IMR-90 (cell line): ENCODE results near the gene POLR2J. TPM values are rescaled to one million over a fixed set of nuclear protein-coding genes. Genes with fewer than 3 reads are reported as not detected.

Experiments
- ATAC-seq: fragments of 200-7000 bp; cut with Tn5 transposase; 2 replicates; pipeline ENCODE4 v1.9.1; 2020; ENCODE audit warnings: low read depth, mild to moderate bottlenecking, moderate library complexity
- BruUV-seq: library from RNA; stranded (reverse); fragments of 400-500 nt; replicated peaks from 2 replicates; lab custom pipeline; 2021; lab: Mats Ljungman, UMichigan
- CTCF ChIA-PET: fragments of 300-600 bp; formaldehyde crosslinking; extraction: SDS; loops from one replicate; lab custom pipeline; 2021; ENCODE audit warnings: antibody characterized with exemption; lab: Yijun Ruan, JAX
- POLR2A ChIA-PET: fragments of 300-600 bp; sonication (Branson Sonifier 250); formaldehyde crosslinking; loops from one replicate; lab custom pipeline; 2022; ENCODE audit warnings: antibody characterized with exemption; ENCODE audit not compliant: unreplicated experiment; lab: Charles Lee
- DNase-seq: peaks from one replicate; pipeline ENCODE4 v3.0.0; 2013
- H2AFZ ChIP-seq: replicated peaks from 2 replicates; pipeline ENCODE3; 2013; ENCODE audit warnings: low read length, mild to moderate bottlenecking; ENCODE audit not compliant: poor library complexity
- H2AK5ac ChIP-seq: 2 replicates; pipeline ENCODE4 v1.6.1; 2013; ENCODE audit warnings: low read depth, low read length, inconsistent platforms
- H2AK9ac ChIP-seq: replicated peaks from 2 replicates; pipeline ENCODE3; 2013; ENCODE audit warnings: mild to moderate bottlenecking, low read depth, low read length, moderate library complexity; ENCODE audit not compliant: poor library complexity
- H2BK120ac ChIP-seq: 2 replicates; pipeline ENCODE4 v1.6.1; 2013; ENCODE audit warnings: low read depth, low read length, inconsistent platforms
- H2BK15ac ChIP-seq: 3 replicates; pipeline ENCODE4 v1.6.1; 2013; ENCODE audit warnings: low read depth, low read length, inconsistent platforms
- H2BK20ac ChIP-seq: 2 replicates; pipeline ENCODE4 v1.6.1; 2013; ENCODE audit warnings: low read depth, mild to moderate bottlenecking, inconsistent platforms, low read length, moderate library complexity
- H2BK5ac ChIP-seq: 2 replicates; pipeline ENCODE4 v1.6.1; 2013; ENCODE audit warnings: mild to moderate bottlenecking, low read depth, low read length, inconsistent platforms; ENCODE audit not compliant: poor library complexity, severe bottlenecking
- H3K14ac ChIP-seq: replicated peaks from 2 replicates; pipeline ENCODE4 v1.6.1; 2013; ENCODE audit warnings: low read depth, low read length, inconsistent platforms
- H3K18ac ChIP-seq: 2 replicates; pipeline ENCODE4 v1.6.1; 2013; ENCODE audit warnings: low read depth, low read length, control low read depth
- H3K23ac ChIP-seq: 2 replicates; pipeline ENCODE4 v1.6.1; 2013; ENCODE audit warnings: low read depth, low read length, inconsistent platforms
- H3K27ac ChIP-seq: 2 replicates; pipeline ENCODE4 v1.5.1; 2013; ENCODE audit warnings: mild to moderate bottlenecking, control low read depth, low read length; ENCODE audit not compliant: insufficient read depth
- H3K27me3 ChIP-seq: 2 replicates; pipeline ENCODE4 v1.6.1; 2013; ENCODE audit warnings: low read length; ENCODE audit not compliant: control insufficient read depth, insufficient read depth
- H3K36me3 ChIP-seq: 2 replicates; pipeline ENCODE4 v1.6.1; 2013; ENCODE audit warnings: low read length, mixed read lengths; ENCODE audit not compliant: control insufficient read depth, insufficient read depth
- H3K4ac ChIP-seq: 2 replicates; pipeline ENCODE4 v1.6.1; 2013; ENCODE audit warnings: low read depth, low read length, inconsistent platforms
- H3K4me1 ChIP-seq: 2 replicates; pipeline ENCODE4 v1.6.1; 2013; ENCODE audit warnings: low read length, mixed read lengths; ENCODE audit not compliant: control insufficient read depth, insufficient read depth
- H3K4me2 ChIP-seq: 2 replicates; pipeline ENCODE4 v1.6.1; 2013; ENCODE audit warnings: low read depth, mild to moderate bottlenecking, control low read depth, low read length, moderate library complexity
- H3K4me3 ChIP-seq: 2 replicates; pipeline ENCODE4 v1.5.1; 2013; ENCODE audit warnings: low read depth, mild to moderate bottlenecking, control low read depth, low read length, moderate library complexity; ENCODE audit not compliant: insufficient read depth
- H3K56ac ChIP-seq: 2 replicates; pipeline ENCODE4 v1.6.1; 2013; ENCODE audit warnings: low read length, inconsistent platforms; ENCODE audit not compliant: insufficient read depth; ENCODE audit errors: extremely low read depth
- H3K79me1 ChIP-seq, 2 experiments: 2 replicates each; pipeline ENCODE4 v1.6.1; 2013; ENCODE audit warnings: low read length in 2 of 2, inconsistent platforms in 1 of 2, low read depth in 1 of 2
- H3K9ac ChIP-seq: 2 replicates; pipeline ENCODE4 v1.6.1; 2013; ENCODE audit warnings: low read depth, low read length, control low read depth
- H3K9me1 ChIP-seq: 2 replicates; pipeline ENCODE4 v1.6.1; 2013; ENCODE audit warnings: low read length, inconsistent platforms; ENCODE audit not compliant: insufficient read depth
- H3K9me3 ChIP-seq: 2 replicates; pipeline ENCODE4 v1.6.1; 2013; ENCODE audit warnings: low read length; ENCODE audit not compliant: control insufficient read depth, insufficient read depth
- H4K20me1 ChIP-seq: 2 replicates; pipeline ENCODE4 v1.6.1; 2013; ENCODE audit warnings: low read length, inconsistent platforms; ENCODE audit not compliant: insufficient read depth
- H4K5ac ChIP-seq: 2 replicates; pipeline ENCODE4 v1.6.1; 2013; ENCODE audit warnings: mild to moderate bottlenecking, low read depth, low read length, control low read depth
- H4K8ac ChIP-seq, 2 experiments: 2 replicates each; pipeline ENCODE4 v1.6.1; 2013; ENCODE audit warnings: low read depth in 2 of 2, low read length in 2 of 2, control low read depth in 1 of 2, inconsistent platforms in 1 of 2
- H4K91ac ChIP-seq: 2 replicates; pipeline ENCODE4 v1.6.1; 2013; ENCODE audit warnings: low read depth, low read length, inconsistent platforms; ENCODE audit not compliant: insufficient read depth
- BHLHE40 ChIP-seq: fragments of 150-350 bp; IDR thresholded peaks from 2 replicates; pipeline ENCODE4 v1.6.1; 2016; ENCODE audit warnings: mild to moderate bottlenecking, low read depth, low read length
- CEBPB ChIP-seq: IDR thresholded peaks from 2 replicates; pipeline ENCODE4 v1.6.1; 2012; ENCODE audit warnings: low read depth, low read length, improper control_type of control experiment
- CHD1 ChIP-seq: IDR thresholded peaks from 2 replicates; pipeline ENCODE4 v1.6.1; 2012; ENCODE audit warnings: low read depth, low read length, improper control_type of control experiment
- FOS ChIP-seq: fragments of 150-350 bp; IDR thresholded peaks from 2 replicates; pipeline ENCODE4 v1.6.1; 2016; ENCODE audit warnings: low read depth, low read length
- MAZ ChIP-seq: IDR thresholded peaks from 2 replicates; pipeline ENCODE4 v1.6.1; 2012; ENCODE audit warnings: low read depth, mild to moderate bottlenecking, low read length, improper control_type of control experiment, moderate library complexity, borderline replicate concordance
- NFE2L2 ChIP-seq: fragments of 150-350 bp; IDR thresholded peaks from 2 replicates; pipeline ENCODE4 v1.6.1; 2016; ENCODE audit warnings: low read depth, mild to moderate bottlenecking, low read length
- RAD21 ChIP-seq: IDR thresholded peaks from 2 replicates; pipeline ENCODE4 v1.6.1; 2012; ENCODE audit warnings: low read length, improper control_type of control experiment
- SMC3 ChIP-seq: fragments of 150-350 bp; IDR thresholded peaks from 2 replicates; pipeline ENCODE4 v1.6.1; 2016; ENCODE audit warnings: low read depth, mild to moderate bottlenecking, antibody characterized with exemption, low read length, moderate library complexity
- WGBS, 2 experiments: methylation state at CpG; one replicate each; pipeline versions ENCODE4 v1.1.5 to v1.1.7; 2013; ENCODE audit warnings: missing lambda C conversion rate in 2 of 2; ENCODE audit not compliant: insufficient read length in 1 of 2; ENCODE audit errors: extremely low coverage in 2 of 2; 5-methylcytosine and 5-hydroxymethylcytosine counted together
- dilution Hi-C: fragments of 300-500 bp; cut with HindIII; formaldehyde crosslinking; loops from one replicate; pipeline ENCODE4 v1.14.3; 2018; ENCODE audit warnings: low sequenced_read_pairs; ENCODE audit not compliant: unreplicated experiment
- in situ Hi-C: fragments of 300-500 bp; cut with MboI; formaldehyde crosslinking; loops from 3 replicates; pipeline ENCODE4 v1.14.3; 2019; ENCODE audit warnings: low sequenced_read_pairs, inconsistent platforms, mixed read lengths
- intact Hi-C: fragments of 100-400 bp; cut with micrococcal nuclease; formaldehyde crosslinking; loops from 2 replicates; pipeline ENCODE4 v1.10.0; 2022
- polyA plus RNA-seq, 3 experiments: library from polyadenylated mRNA; depleted of rRNA; stranded (reverse); fragments of >200 nt; gene quantifications; 2 replicates each; pipeline ENCODE4 v1.2.3, GENCODE V29; 2012; ENCODE audit warnings: low replicate concordance in 1 of 3
- total RNA-seq: library from RNA; depleted of rRNA; stranded (reverse); fragments of >200 nt; gene quantifications from 2 replicates; pipeline ENCODE4 v1.2.3, GENCODE V29; 2012
- TF ChIP-seq, protein P1 (sequence below): conservative IDR thresholded peaks from 2 replicates; pipeline ENCODE4 v1.5.1; 2012; ENCODE audit warnings: mild to moderate bottlenecking, low read depth, low read length, improper control_type of control experiment
- TF ChIP-seq, protein P2 (sequence below): fragments of 150-350 bp; IDR thresholded peaks from 2 replicates; pipeline ENCODE4 v1.6.1; 2016; ENCODE audit warnings: low read depth, mild to moderate bottlenecking, low read length, moderate library complexity, borderline replicate concordance

POLR2J gene
- total and polyA plus RNA-seq, 2 of the 4 experiments (the other 2 are of a cell fraction): 20.8 to 92.6 TPM

DNA sequence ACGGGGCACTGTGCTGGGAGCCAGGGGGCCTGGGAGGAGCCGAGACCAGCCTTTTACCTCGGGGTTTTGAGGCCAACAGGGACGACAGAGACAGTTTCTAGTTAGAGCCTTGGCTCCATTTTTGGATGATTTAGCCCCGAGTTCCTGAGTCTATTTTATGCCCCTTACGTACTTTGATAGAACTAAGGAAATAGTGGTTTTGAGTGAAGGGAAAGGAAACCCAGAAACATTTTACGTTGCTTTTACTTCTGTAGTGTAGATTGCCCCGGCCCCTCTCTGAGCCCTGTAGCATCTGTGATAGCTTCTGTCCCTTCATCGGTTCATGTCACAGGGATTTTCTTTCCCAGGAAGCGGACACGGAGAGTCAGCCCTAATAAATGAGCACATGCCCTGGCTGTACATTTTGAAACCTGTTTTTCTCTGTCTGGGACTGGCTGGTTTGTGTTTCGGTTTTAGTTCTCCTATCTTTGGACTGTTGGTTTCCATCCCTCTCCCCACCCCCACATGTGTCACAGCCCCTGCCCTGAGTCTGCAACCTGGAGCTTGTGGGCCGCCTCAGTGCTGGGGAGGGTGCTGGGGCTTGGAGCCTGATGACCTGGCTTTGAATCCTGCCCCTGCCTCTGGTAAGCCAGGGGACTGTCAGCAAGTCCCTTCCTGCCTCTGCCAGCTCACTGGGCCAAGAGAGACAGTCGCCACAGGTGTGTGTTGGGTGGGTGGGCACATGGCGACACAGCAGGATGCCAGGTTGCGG, 52.3 kb downstream of the POLR2J start:
- H3K4ac ChIP-seq: no peak overlapping the region
- no peak overlapping the region for H2BK15ac ChIP-seq
- peaks cover 6 to 8% of the 10 kb centered on the region in 2 experiments; a peak in 2 of 4 replicates for H3K79me1 ChIP-seq
- no peak overlapping the region for H2BK120ac ChIP-seq
- H3K23ac ChIP-seq: no peak overlapping the region
- no peak overlapping the region for H2AK5ac ChIP-seq
- BruUV-seq: no TSS peak
- ChIA-PET CTCF (no interaction called here), POLR2A (no interaction called here)
- no peaks in the 10 kb centered on the region; the same call in 1 of the 2 replicates for H4K20me1 ChIP-seq
- H3K4me2 ChIP-seq: no peak overlapping the region
- H2BK5ac ChIP-seq: no peak overlapping the region
- no peak overlapping the region for H4K5ac ChIP-seq
- intact Hi-C loops: no loop called here
- TF ChIP-seq CHD1: no peak
- TF ChIP-seq MAZ: no peak
- TF ChIP-seq CEBPB: no peak
- TF ChIP-seq BHLHE40: no peak
- TF ChIP-seq RAD21: no peak
- no peak for TF ChIP-seq NFE2L2
- TF ChIP-seq, protein P1, sequence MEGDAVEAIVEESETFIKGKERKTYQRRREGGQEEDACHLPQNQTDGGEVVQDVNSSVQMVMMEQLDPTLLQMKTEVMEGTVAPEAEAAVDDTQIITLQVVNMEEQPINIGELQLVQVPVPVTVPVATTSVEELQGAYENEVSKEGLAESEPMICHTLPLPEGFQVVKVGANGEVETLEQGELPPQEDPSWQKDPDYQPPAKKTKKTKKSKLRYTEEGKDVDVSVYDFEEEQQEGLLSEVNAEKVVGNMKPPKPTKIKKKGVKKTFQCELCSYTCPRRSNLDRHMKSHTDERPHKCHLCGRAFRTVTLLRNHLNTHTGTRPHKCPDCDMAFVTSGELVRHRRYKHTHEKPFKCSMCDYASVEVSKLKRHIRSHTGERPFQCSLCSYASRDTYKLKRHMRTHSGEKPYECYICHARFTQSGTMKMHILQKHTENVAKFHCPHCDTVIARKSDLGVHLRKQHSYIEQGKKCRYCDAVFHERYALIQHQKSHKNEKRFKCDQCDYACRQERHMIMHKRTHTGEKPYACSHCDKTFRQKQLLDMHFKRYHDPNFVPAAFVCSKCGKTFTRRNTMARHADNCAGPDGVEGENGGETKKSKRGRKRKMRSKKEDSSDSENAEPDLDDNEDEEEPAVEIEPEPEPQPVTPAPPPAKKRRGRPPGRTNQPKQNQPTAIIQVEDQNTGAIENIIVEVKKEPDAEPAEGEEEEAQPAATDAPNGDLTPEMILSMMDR: no peak
- TF ChIP-seq, protein P2, sequence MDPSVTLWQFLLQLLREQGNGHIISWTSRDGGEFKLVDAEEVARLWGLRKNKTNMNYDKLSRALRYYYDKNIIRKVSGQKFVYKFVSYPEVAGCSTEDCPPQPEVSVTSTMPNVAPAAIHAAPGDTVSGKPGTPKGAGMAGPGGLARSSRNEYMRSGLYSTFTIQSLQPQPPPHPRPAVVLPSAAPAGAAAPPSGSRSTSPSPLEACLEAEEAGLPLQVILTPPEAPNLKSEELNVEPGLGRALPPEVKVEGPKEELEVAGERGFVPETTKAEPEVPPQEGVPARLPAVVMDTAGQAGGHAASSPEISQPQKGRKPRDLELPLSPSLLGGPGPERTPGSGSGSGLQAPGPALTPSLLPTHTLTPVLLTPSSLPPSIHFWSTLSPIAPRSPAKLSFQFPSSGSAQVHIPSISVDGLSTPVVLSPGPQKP: no peak
- TF ChIP-seq FOS: no peak
- no peak for TF ChIP-seq SMC3
- dilution Hi-C loops: no loop called here
- no peaks in the 10 kb centered on the region for H3K9me1 ChIP-seq
- H2AFZ ChIP-seq: no peak overlapping the region
- no peak for ATAC-seq
- H2AK9ac ChIP-seq: no peak overlapping the region
- no peak overlapping the region for H3K27ac ChIP-seq
- H4K91ac ChIP-seq: no peak overlapping the region
- no peak overlapping the region for H3K56ac ChIP-seq
- H3K14ac ChIP-seq: no peak overlapping the region
- H4K8ac ChIP-seq: no peak overlapping the region
- H3K18ac ChIP-seq: no peak overlapping the region
- H3K36me3 ChIP-seq: peaks cover 34% of the 10 kb centered on the region
- in situ Hi-C loops: no loop called here
- no peaks in the 10 kb centered on the region for H3K4me1 ChIP-seq
- WGBS, 2 experiments: 97% methylated on average over 5 of the region's 16 CpGs; no CpG with 5 or more reads in 1 of the 2 experiments
- no peak overlapping the region for H3K9ac ChIP-seq
- H3K9me3 ChIP-seq: no peaks in the 10 kb centered on the region
- DNase-seq: no peak
- H2BK20ac ChIP-seq: no peak overlapping the region
- no peaks in the 10 kb centered on the region for H3K27me3 ChIP-seq
- no peak overlapping the region for H3K4me3 ChIP-seq
